Measurements from ENCODE around the gene JAGN1. TPM values are rescaled to one million over a fixed set of nuclear protein-coding genes. Genes with fewer than 3 reads are reported as not detected.
"Not testable (repeated sequence)": the region's sequence is repeated elsewhere in the genome, so short reads cannot be mapped to it uniquely, and the experiment has no call there.

Gene JAGN1
- total RNA-seq: 10 to 100 TPM; 43.7 to 51.2 TPM

DNA sequence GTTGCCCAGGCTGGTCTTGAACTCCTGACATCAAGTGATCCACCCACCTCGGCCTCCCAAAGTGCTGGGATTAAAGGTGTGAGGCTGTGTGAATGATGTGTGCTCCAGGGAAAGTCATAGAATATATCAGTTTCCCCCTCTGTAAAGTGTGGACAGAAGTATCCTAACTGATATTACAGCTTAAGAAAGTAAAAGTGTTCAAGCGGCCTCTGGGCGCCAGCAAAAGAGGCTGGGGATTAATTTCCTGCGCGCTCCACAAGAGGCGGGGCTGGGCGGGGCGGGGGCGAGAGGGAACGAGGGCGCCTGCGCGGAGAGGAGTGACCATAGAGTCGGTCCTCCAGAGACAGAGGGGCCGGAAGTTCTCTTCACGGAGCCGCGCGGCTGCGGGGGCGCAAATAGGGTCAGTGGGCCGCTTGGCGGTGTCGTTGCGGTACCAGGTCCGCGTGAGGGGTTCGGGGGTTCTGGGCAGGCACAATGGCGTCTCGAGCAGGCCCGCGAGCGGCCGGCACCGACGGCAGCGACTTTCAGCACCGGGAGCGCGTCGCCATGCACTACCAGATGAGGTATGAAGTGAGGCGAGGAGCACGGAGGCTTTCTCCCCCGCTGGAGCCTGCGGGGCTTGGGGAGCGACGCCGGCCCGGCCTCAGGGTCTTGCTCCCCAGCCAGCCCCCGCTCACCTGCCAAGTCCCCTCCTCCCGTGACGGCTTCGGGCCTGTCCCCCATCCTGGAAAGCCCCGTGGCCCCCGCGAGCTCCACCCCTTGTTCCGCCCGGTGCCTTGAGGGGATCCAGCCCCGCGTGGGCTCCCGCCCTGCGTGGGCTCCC, at the start of gene JAGN1:
TSS of gene JAGN1 (plus strand) at position 362 of the 823 bp plus-strand sequence. CDS start at position 475, 113 bp downstream.
- intact Hi-C loops (cut with DNase I): no loop called here
- H3K4me3 ChIP-seq: peak within 1 kb of the TSS; percentile 67
- peak within 1 kb of the TSS; percentile 90 to 96 for H3K9ac ChIP-seq (ENCODE audit: low read depth in 2 of 2, low read length in 2 of 2)
- no peaks in the 10 kb centered on the region for H3K9me3 ChIP-seq
- H3K27me3 ChIP-seq: no peaks in the 10 kb centered on the region
- H3K4me1 ChIP-seq: peaks cover 4% of the 10 kb centered on the region
- peak; percentile 94 for DNase-seq
- TF ChIP-seq, protein P1, sequence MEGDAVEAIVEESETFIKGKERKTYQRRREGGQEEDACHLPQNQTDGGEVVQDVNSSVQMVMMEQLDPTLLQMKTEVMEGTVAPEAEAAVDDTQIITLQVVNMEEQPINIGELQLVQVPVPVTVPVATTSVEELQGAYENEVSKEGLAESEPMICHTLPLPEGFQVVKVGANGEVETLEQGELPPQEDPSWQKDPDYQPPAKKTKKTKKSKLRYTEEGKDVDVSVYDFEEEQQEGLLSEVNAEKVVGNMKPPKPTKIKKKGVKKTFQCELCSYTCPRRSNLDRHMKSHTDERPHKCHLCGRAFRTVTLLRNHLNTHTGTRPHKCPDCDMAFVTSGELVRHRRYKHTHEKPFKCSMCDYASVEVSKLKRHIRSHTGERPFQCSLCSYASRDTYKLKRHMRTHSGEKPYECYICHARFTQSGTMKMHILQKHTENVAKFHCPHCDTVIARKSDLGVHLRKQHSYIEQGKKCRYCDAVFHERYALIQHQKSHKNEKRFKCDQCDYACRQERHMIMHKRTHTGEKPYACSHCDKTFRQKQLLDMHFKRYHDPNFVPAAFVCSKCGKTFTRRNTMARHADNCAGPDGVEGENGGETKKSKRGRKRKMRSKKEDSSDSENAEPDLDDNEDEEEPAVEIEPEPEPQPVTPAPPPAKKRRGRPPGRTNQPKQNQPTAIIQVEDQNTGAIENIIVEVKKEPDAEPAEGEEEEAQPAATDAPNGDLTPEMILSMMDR (IDR thresholded peaks at IDR 0.05): no peak
- H3K36me3 ChIP-seq: no peaks in the 10 kb centered on the region
- peak within 1 kb of the TSS; percentile 86 for H3K27ac ChIP-seq

DNA sequence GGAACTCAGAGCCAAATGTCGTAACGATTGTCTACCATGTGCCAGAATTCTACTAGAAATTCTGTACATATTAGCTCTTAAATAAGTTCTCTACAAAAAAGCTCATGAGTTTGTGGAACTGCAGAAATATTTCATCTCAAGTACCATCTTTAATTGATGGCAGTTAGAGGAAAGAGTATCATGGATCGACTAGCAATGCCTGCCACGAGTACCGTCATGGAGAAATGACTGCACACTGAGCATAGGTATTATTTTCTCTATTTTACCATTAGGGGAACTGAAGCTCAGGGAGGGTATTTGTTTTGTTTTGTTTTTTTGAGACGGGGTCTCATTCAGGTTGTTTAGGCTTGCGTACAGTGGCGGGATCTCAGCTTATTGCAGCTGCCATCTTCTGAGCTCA, 49.4 kb upstream of the JAGN1 start:
- intact Hi-C loops (cut with DNase I): no loop called here
- Histone ChIP-seq H3K4me3 (no peak overlapping the region), H3K27me3 (no peaks in the 10 kb centered on the region), H3K27ac (no peak overlapping the region), H3K36me3 (no peaks in the 10 kb centered on the region), H3K9ac (ENCODE audit: low read depth in 2 of 2, low read length in 2 of 2) (no peak overlapping the region), H3K9me3 (no peaks in the 10 kb centered on the region), H3K4me1 (peaks cover 9% of the 10 kb centered on the region)
- TF ChIP-seq, protein P1 (IDR thresholded peaks at IDR 0.05): no peak
- no peak for DNase-seq

DNA sequence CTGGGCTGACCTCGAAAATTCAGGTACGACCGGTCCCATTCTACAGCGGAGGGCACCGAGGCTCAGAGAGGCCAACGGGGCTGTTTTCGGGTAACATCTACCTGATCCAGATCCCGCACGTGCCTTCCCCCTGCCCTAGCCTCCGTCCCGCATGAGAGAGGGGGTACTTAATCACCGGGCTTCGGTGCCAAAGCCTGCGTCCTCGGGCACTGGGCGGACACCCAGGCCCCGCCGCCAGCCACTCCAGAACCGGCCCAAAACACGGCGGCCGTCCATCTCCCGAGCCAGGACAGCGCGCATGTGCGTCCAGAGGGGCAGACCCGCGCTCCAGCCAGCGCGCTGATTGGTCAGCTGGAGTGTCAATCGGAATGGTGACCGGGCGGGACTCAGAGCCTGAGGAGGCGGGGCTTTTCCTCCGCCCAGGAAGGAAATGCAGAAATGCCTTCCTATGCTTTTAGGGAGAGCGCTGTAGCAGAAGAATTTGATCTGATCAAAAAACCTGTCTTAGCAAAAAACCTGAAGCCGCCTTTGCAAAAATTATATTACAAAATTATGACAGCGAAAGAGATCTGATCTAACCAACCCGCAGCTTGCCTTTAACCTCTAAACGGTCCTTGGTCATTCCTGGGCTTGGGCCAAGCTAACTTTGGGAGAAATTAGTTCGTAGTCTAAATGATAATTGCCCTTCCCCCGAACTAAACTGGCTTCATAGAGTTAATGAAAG, 46.5 kb upstream of the JAGN1 start, which contains the start of gene RPUSD3:
TSS of gene RPUSD3 (minus strand) at position 294 of the 724 bp plus-strand sequence. CDS start at position 276, 18 bp downstream.
- Histone ChIP-seq H3K27me3 (no peaks in the 10 kb centered on the region), H3K36me3 (no peaks in the 10 kb centered on the region), H3K4me1 (peaks cover 9% of the 10 kb centered on the region), H3K9me3 (no peaks in the 10 kb centered on the region), H3K4me3 (peak within 1 kb of the TSS; percentile 67), H3K9ac (ENCODE audit: low read depth in 2 of 2, low read length in 2 of 2) (peak within 1 kb of the TSS; percentile 80 to 89), H3K27ac (peak within 1 kb of the TSS; percentile 70)
- intact Hi-C loops (cut with DNase I): no loop called here
- TF ChIP-seq, protein P1 (IDR thresholded peaks at IDR 0.05): no peak
- peak; percentile 100 for DNase-seq

DNA sequence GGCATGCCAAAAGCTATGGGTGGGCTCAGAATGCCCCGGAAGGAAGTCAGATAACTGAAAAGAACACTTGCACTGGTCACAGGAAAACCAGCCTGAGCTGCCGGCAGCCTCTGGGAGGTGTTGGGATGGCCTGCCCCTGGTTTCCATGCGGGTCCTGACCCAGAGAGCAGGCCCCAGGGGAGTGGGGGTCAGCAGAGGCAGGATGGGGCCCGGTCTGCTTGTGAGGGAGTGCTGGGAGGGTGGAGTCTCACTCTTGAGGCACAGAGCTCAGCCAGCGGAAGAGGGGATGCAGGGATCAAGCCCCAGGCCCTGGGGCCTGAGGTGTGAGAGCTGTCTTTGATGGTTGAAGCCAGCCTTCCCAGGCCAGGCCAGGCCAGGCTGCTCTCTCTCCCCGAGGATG, 44.2 kb upstream of the JAGN1 start:
- intact Hi-C loops (cut with DNase I): no loop called here
- H3K4me1 ChIP-seq: peaks cover 9% of the 10 kb centered on the region
- no peaks in the 10 kb centered on the region for H3K27me3 ChIP-seq
- no peak overlapping the region for H3K4me3 ChIP-seq
- no peaks in the 10 kb centered on the region for H3K36me3 ChIP-seq
- no peak for DNase-seq
- no peak overlapping the region for H3K27ac ChIP-seq
- no peak overlapping the region for H3K9ac ChIP-seq (ENCODE audit: low read depth in 2 of 2, low read length in 2 of 2)
- no peaks in the 10 kb centered on the region for H3K9me3 ChIP-seq
- TF ChIP-seq, protein P1 (IDR thresholded peaks at IDR 0.05): no peak

DNA sequence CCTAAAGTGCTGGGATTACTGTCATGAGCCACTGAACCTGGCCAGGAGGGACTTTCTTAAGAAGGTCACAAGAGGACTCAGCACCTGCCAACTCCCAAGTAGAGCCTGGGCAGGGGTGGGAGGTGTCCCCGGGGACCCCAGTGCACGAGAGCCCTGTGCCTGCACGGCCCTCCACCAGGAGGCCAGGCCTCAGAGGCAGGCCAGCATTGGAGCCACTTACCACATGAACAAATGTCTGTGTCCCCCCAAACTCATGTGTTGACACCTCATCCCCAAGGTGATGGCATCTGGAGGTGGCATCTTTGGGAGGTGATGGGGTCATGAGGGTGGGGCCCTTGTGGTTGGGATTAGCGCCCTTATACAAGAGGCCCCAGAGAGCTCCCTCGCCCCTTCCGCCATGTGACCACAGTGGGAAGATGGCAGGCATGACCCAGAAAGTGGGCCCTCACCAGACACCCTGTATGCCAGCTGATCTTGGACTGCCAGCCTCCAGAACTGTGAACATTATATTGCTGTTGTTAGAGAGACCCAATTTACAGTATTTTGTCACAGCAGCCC, 43.4 kb upstream of the JAGN1 start:
- H3K9me3 ChIP-seq: no peaks in the 10 kb centered on the region
- TF ChIP-seq, protein P1 (IDR thresholded peaks at IDR 0.05): no peak
- no peak overlapping the region for H3K9ac ChIP-seq (ENCODE audit: low read depth in 2 of 2, low read length in 2 of 2)
- H3K27ac ChIP-seq: no peak overlapping the region
- H3K4me1 ChIP-seq: peaks cover 9% of the 10 kb centered on the region
- H3K36me3 ChIP-seq: no peaks in the 10 kb centered on the region
- no peaks in the 10 kb centered on the region for H3K27me3 ChIP-seq
- intact Hi-C loops (cut with DNase I): no loop called here
- no peak overlapping the region for H3K4me3 ChIP-seq
- DNase-seq: no peak

DNA sequence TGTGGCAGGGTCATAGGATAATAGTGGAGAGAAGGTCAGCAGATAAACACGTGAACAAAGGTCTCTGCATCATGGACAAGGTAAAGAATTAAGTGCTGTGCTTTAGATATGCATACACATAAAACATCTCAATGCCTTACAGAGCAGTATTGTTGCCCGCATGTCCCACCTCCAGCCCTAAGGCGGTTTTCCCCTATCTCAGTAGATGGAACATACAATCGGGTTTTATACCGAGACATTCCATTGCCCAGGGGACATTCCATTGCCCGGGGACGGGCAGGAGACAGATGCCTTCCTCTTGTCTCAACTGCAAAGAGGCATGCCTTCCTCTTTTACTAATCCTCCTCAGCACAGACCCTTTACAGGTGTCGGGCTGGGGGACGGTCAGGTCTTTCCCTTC, 42.5 kb upstream of the JAGN1 start:
- H3K27me3 ChIP-seq; H3K9ac ChIP-seq (ENCODE audit: low read depth in 2 of 2, low read length in 2 of 2); H3K4me1 ChIP-seq; H3K4me3 ChIP-seq; H3K9me3 ChIP-seq; H3K36me3 ChIP-seq; H3K27ac ChIP-seq; DNase-seq; intact Hi-C loops (cut with DNase I): not testable (repeated sequence)
